Activated CD8-positive, alpha-beta T cell treated with anti-CD3 and anti-CD28 coated beads, Interleukin-2, amount 10 ng/mL, durations not matched to agents 7 days and 5 days (primary cell): ENCODE data around the gene TBL1XR1. TPM values are rescaled to one million over a fixed set of nuclear protein-coding genes. Genes with fewer than 3 reads are reported as not detected.

Experiments
- ATAC-seq: fragments of 150-1000 bp; cut with Tn5 transposase; one replicate; pipeline ENCODE4 v1.10.0; 2021; ENCODE audit warnings: moderate library complexity
- CTCF ChIA-PET: fragments of 350-600 bp; sonication (Branson Sonifier 250); formaldehyde crosslinking; loops from one replicate; lab custom pipeline; 2021; ENCODE audit warnings: antibody characterized with exemption; lab: Charles Lee
- POLR2A ChIA-PET: fragments of 350-600 bp; sonication (Branson Sonifier 250); formaldehyde crosslinking; loops from one replicate; lab custom pipeline; 2021; ENCODE audit warnings: antibody characterized with exemption; lab: Charles Lee
- DNase-seq: peaks from one replicate; pipeline ENCODE4 v3.0.0-alpha.2; 2020
- H3K27ac Mint-ChIP-seq: one replicate; pipeline ENCODE4 v1.8.0; 2021; ENCODE audit warnings: mild to moderate bottlenecking, mixed read lengths
- H3K27me3 Mint-ChIP-seq: one replicate; pipeline ENCODE4 v1.8.0; 2021; ENCODE audit warnings: low read depth, mixed read lengths
- H3K36me3 Mint-ChIP-seq: one replicate; pipeline ENCODE4 v1.8.0; 2021; ENCODE audit warnings: low read depth, mixed read lengths
- H3K4me1 Mint-ChIP-seq: one replicate; pipeline ENCODE4 v1.8.0; 2021; ENCODE audit warnings: low read depth, mixed read lengths
- H3K4me3 Mint-ChIP-seq: one replicate; pipeline ENCODE4 v1.8.0; 2021; ENCODE audit warnings: mild to moderate bottlenecking, mixed read lengths
- H3K9me3 Mint-ChIP-seq: one replicate; pipeline ENCODE4 v1.8.0; 2022; ENCODE audit warnings: mixed read lengths; ENCODE audit not compliant: insufficient read depth
- total RNA-seq, 2 experiments: library from RNA; stranded (reverse); gene quantifications; one replicate each; pipeline ENCODE4 v1.2.3, GENCODE V29; 2021

TBL1XR1 gene
- total RNA-seq, 2 experiments from 2014 or later: 165 to 166 TPM

DNA sequence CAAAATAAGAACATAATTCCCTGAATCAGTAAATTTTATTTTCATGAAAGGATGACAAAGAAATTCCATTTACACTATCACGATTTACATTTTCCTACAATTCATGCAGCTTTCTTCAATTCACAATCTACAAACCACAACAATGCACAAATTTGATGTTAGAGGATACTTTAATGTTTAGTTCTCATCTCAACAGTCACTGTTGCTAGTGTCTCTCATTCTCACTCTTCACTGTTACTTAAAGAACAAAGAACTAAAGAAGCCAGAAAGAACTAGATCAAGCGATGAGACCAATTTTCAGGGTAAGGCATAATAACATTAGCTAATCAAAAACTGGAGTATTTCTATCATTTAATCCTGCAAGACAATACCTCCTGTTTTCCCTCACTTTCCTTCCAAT is 73.5 kb downstream of the TBL1XR1 start:
- POLR2A ChIA-PET: interaction anchor here (0.9 kb wide), 1 partner anchor 74 kb away, joined by 4 read pairs; no protein-coding TSS in a partner anchor
- no peak for DNase-seq
- CTCF ChIA-PET: interaction anchor here (0.5 to 1.8 kb wide), 3 partner anchors 14 to 1541 kb away, joined by 4 to 6 read pairs (median 4); no protein-coding TSS in a partner anchor
- H3K27ac Mint-ChIP-seq: no peak overlapping the region
- peaks cover 24% of the 10 kb centered on the region for H3K9me3 Mint-ChIP-seq
- H3K4me1 Mint-ChIP-seq: peaks cover 24% of the 10 kb centered on the region
- ATAC-seq: no peak
- no peaks in the 10 kb centered on the region for H3K27me3 Mint-ChIP-seq
- H3K36me3 Mint-ChIP-seq: peaks cover 68% of the 10 kb centered on the region
- H3K4me3 Mint-ChIP-seq: no peak overlapping the region

DNA sequence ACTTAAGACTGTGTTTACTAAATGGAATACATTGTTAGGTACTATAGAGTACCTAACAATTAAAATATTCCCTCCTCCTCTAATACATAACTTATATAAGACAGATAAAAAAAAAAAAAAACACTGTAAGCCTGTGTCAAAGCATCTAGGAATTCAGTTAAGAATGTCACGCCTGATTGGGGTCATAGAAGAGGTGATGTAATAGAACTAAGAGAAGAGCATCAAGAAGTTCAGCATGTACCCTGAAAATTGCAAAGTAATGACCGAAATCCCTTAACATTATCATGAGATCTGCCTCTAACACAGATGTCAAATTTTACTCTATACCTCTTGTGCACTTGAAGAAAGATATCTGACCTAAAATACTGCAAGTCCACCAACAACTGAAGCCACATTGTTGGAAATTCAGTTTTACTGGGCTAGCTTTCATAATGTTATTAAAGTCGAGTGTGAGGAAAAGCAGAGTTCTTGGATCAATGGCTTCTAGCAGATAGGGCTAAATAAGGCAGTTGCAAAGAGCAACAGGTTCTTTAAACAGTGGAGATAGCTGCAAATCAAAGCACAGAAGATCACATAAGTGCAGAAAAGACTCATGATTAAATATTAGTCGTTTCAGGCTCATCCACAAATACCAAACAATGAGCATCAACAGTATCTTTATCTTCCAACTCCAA is 75.0 kb downstream of the TBL1XR1 start:
- Mint-ChIP-seq H3K27me3 (no peaks in the 10 kb centered on the region), H3K36me3 (peaks cover 62% of the 10 kb centered on the region), H3K4me3 (no peak overlapping the region), H3K27ac (no peak overlapping the region), H3K4me1 (peaks cover 30% of the 10 kb centered on the region), H3K9me3 (peaks cover 24% of the 10 kb centered on the region)
- ATAC-seq (no peak), DNase-seq (no peak)
- CTCF ChIA-PET: interaction anchor here (1.5 kb wide), 1 partner anchor 24 kb away, joined by 4 read pairs; no protein-coding TSS in a partner anchor
- POLR2A ChIA-PET: no interaction called here

DNA sequence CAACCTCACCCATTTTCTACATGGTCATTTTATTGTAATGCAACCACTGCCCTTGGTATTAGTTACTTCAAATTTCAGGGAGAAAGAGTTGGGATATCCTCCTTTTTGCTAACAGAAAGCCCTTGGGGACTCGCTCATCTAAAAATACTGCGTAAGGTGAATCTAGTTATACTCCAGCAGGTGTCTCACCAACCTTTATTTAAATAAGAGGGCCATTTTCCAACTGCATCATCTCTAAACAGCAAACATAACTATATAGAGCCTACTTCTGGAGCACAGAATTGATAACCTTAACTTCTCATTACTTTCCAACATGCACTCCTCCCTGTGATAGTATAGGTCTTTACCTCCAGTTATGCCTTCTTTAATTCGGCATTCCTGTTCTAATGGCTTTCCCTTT is 77.5 kb downstream of the TBL1XR1 start:
- DNase-seq: no peak
- peaks cover 28% of the 10 kb centered on the region for H3K4me1 Mint-ChIP-seq
- H3K36me3 Mint-ChIP-seq: peaks cover 60% of the 10 kb centered on the region
- no peak for ATAC-seq
- H3K9me3 Mint-ChIP-seq: peaks cover 22% of the 10 kb centered on the region
- CTCF ChIA-PET: no interaction called here
- no peaks in the 10 kb centered on the region for H3K27me3 Mint-ChIP-seq
- H3K4me3 Mint-ChIP-seq: no peak overlapping the region
- no peak overlapping the region for H3K27ac Mint-ChIP-seq
- POLR2A ChIA-PET: no interaction called here

DNA sequence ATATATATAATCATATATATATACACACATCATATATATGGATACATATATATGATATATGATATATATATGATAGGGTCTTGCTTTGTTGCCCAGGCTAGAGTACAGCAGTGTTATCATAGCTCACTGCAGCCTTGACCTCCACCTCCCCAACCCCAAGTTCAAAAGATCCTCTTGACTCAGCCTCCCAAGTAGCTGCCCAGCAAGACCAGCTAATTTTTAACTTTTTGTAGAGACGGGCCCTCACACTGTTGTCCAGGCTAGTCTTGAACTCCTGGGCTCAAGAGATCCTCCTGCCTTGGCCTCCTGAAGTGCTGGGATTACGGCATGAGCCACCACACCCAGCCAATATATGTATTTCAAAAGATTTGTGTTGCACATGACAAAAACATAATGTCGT is 83.0 kb downstream of the TBL1XR1 start:
- ChIA-PET CTCF (interaction anchor here (0.6 kb wide), 1 partner anchor 12 kb away, joined by 4 read pairs; no protein-coding TSS in a partner anchor), POLR2A (no interaction called here)
- Mint-ChIP-seq H3K4me1 (peaks cover 46% of the 10 kb centered on the region), H3K36me3 (peaks cover 40% of the 10 kb centered on the region), H3K27me3 (no peaks in the 10 kb centered on the region), H3K9me3 (no peaks in the 10 kb centered on the region), H3K4me3 (no peak overlapping the region), H3K27ac (no peak overlapping the region)
- ATAC-seq (no peak), DNase-seq (no peak)

DNA sequence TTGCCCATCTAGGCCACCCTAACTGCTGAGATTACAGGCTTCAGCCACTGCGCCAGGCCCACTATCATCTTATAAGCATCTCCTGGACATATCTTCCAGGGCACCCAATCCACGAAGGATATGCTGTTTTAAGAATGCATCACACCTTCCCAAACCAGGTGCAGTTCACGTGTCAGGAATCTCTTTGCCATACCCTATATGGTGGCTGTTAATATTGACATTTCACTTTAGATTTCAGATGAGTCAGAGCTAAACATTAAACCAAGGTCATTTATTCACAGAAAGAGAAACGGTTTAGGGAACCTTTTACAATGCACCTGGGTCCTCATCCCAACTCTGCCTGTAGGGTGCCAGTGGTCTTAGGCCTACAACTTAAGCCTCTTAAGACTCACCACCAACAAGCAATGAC is 85.7 kb downstream of the TBL1XR1 start:
- no peak for ATAC-seq
- ChIA-PET CTCF (interaction anchor here (1.0 to 1.4 kb wide), 3 partner anchors 12 to 61 kb away, joined by 3 to 4 read pairs (median 3); no protein-coding TSS in a partner anchor), POLR2A (interaction anchor here (1.7 kb wide), 1 partner anchor 21 kb away, joined by 4 read pairs; no protein-coding TSS in a partner anchor)

DNA sequence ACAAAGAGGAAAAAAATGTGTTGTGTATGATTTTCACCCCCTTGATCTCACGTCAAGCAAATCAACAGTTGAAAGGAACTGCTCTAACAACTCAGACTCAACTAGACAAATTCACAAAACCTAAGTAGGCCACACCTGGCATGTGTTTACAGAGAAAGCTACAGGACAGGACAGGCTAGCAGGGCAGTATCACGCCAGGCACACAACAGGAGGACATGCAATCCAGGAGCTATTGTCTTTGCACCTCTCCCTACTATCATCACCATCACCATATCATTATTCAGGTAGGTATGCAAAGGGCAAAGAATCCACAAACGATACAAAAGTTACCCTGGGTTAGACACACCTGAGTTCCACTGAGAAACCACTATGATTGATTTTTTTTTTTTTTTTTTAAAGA is 86.4 kb downstream of the TBL1XR1 start:
- Mint-ChIP-seq H3K4me1 (peaks cover 48% of the 10 kb centered on the region), H3K9me3 (no peaks in the 10 kb centered on the region)
- CTCF ChIA-PET: interaction anchor here (1.0 to 1.4 kb wide), 3 partner anchors 11 to 60 kb away, joined by 3 to 4 read pairs (median 3); no protein-coding TSS in a partner anchor

More for the DNA sequence above, 85.7 kb downstream of the TBL1XR1 start:
- peaks cover 36% of the 10 kb centered on the region for H3K36me3 Mint-ChIP-seq
- H3K4me3 Mint-ChIP-seq: no peak overlapping the region
- DNase-seq: no peak
- peaks cover 47% of the 10 kb centered on the region for H3K4me1 Mint-ChIP-seq
- H3K27me3 Mint-ChIP-seq: no peaks in the 10 kb centered on the region
- no peak overlapping the region for H3K27ac Mint-ChIP-seq
- H3K9me3 Mint-ChIP-seq: no peaks in the 10 kb centered on the region

DNA sequence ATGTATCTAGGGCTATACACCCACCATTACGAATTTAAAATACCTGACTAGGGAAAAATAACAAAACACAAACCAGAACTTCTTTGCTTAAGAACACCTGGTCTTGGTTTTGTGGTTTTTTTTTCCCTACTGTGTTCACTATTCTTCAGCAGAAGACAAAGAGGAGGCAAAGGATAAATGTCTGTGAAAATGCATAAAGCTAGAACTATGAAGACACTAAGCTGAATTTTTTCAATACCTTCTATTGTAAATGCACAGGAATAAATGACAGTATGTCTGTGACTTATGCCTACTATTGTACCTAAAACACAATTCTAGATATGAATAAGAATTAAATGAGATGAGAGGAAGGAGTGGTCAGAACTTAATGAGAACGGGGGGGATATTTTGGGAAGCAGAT is 86.9 kb downstream of the TBL1XR1 start:
- Mint-ChIP-seq H3K4me1 (peaks cover 52% of the 10 kb centered on the region), H3K9me3 (no peaks in the 10 kb centered on the region), H3K36me3 (peaks cover 28% of the 10 kb centered on the region), H3K27ac (peak overlapping the region; percentile 2), H3K4me3 (no peak overlapping the region), H3K27me3 (no peaks in the 10 kb centered on the region)
- ATAC-seq: no peak
- CTCF ChIA-PET: interaction anchor here (1.0 to 1.5 kb wide), 2 partner anchors 19 to 59 kb away, joined by 3 read pairs; no protein-coding TSS in a partner anchor
- POLR2A ChIA-PET: interaction anchor here (1.7 kb wide), 1 partner anchor 22 kb away, joined by 4 read pairs; no protein-coding TSS in a partner anchor
- no peak for DNase-seq

More for the DNA sequence above, 86.4 kb downstream of the TBL1XR1 start:
- DNase-seq (no peak), ATAC-seq (peak; percentile 28)
- POLR2A ChIA-PET: interaction anchor here (1.7 kb wide), 1 partner anchor 22 kb away, joined by 4 read pairs; no protein-coding TSS in a partner anchor
- H3K27ac Mint-ChIP-seq: peak overlapping the region; percentile 8
- no peaks in the 10 kb centered on the region for H3K27me3 Mint-ChIP-seq
- H3K4me3 Mint-ChIP-seq: no peak overlapping the region
- H3K36me3 Mint-ChIP-seq: peaks cover 31% of the 10 kb centered on the region

DNA sequence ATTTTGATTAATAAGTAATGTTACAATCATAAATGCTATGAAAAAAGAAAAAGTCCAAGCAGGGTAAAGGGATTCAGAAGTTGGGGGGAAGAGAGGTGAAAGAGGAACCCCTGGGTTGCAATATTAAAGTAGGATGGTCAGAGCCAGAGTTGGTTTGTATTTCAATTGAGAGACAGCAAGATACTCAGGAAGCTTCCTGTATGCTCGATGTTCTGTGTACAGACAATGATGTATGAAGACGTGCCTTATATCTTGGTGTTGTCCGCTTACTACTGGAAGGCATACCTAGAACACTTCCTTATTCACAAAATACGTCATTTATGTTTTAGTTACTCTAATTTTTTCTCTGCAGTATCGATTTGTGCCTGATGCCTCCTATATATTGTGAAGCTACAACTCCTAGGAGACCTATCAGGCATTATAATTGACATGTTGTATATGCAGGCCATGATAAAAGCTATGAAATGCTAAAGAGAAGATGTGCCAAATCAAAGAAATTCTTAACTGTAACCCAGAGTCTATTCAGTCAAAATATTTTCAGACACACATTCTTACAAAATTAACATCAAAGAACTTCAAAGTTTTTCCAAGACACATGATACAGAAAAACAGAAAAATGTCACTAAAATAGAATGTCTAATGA is 87.5 kb downstream of the TBL1XR1 start:
- CTCF ChIA-PET: interaction anchor here (1.0 to 1.5 kb wide), 2 partner anchors 14 to 19 kb away, joined by 3 to 6 read pairs; no protein-coding TSS in a partner anchor
- Mint-ChIP-seq H3K36me3 (peaks cover 24% of the 10 kb centered on the region), H3K4me1 (peaks cover 53% of the 10 kb centered on the region), H3K27ac (peak overlapping the region; percentile 37), H3K9me3 (no peaks in the 10 kb centered on the region), H3K27me3 (no peaks in the 10 kb centered on the region), H3K4me3 (no peak overlapping the region)
- ATAC-seq: peak; percentile 73
- DNase-seq: no peak
- POLR2A ChIA-PET: interaction anchor here (1.7 kb wide), 1 partner anchor 23 kb away, joined by 4 read pairs; no protein-coding TSS in a partner anchor

DNA sequence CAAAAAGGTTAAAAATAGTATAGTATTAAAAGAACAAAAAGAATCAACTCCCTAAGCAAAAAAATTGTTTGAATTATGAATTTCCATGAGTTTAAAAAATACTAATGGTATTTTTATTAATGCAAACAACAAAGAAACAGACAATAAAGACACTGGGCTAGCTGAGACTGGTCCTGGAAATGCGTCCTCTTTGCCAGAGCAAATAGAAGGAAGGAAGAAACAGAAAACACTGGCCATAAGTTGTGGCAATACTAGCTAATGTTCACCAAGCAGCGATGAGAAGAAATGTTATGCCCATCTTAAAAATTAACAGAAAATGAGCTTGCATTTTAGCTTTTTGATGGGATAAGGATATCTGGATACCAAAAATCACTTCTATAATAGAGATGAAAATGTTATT is 88.6 kb downstream of the TBL1XR1 start:
- ChIA-PET POLR2A (no interaction called here), CTCF (no interaction called here)
- DNase-seq (no peak), ATAC-seq (no peak)
- Mint-ChIP-seq H3K36me3 (peaks cover 22% of the 10 kb centered on the region), H3K4me3 (no peak overlapping the region), H3K27ac (no peak overlapping the region), H3K27me3 (no peaks in the 10 kb centered on the region), H3K4me1 (peaks cover 52% of the 10 kb centered on the region), H3K9me3 (no peaks in the 10 kb centered on the region)

DNA sequence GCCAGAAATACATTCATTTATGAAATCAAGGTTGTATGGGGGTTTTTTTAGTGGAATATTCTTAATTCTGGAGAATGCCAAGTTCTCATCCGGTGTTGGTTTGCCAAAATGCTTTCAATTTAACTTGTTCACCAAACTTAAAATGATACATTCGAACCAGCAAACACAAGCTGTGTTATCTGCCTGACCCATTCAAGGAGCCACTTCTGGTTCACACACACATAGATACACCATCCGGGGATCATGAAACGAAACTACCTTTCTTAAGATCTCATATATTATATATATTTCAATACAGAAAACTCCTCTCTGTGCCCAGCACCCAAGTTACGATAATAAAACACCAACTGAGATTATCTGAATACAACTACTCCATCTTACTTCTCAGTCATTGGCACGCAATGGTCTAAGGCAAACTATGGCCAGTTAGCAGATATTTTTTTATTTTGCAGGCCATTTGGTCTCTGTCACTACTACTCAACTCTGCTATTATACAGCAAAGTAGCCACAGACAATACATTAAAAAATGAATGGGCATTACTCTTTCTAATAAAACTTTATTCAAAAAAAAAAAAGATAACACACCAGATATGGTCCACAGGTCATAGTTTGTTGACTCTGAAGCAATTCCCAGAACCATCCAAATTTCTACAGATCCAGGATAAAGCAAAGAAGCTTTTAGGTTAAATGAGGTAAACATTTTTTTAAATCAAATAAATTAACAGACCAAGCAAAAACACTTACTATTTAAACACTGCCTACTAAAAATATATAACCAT is 89.6 kb downstream of the TBL1XR1 start:
- Mint-ChIP-seq H3K4me1 (peaks cover 48% of the 10 kb centered on the region), H3K36me3 (peaks cover 16% of the 10 kb centered on the region), H3K27ac (no peak overlapping the region), H3K27me3 (no peaks in the 10 kb centered on the region), H3K9me3 (no peaks in the 10 kb centered on the region), H3K4me3 (no peak overlapping the region)
- CTCF ChIA-PET: interaction anchor here (0.6 kb wide), 1 partner anchor 152 kb away, joined by 3 read pairs; no protein-coding TSS in a partner anchor
- DNase-seq (no peak), ATAC-seq (no peak)
- POLR2A ChIA-PET: no interaction called here

DNA sequence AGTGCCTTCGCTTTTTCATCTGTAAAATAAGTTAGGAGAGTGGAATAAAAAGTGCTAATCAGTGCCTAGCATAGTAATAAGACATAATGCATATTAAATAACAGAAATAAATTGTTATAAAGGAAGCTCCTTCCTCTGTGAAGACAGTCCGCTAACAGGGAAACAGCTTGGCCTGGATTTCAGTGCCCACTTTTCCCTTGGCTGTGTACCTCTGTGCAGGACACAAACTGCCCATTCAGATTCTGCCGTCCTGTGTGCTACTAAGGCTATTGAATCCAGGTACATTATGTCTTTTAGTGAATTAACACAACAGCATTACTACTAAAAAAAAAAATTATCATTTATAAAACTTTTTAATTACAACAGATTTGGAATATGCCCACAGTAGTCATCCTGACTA is 90.7 kb downstream of the TBL1XR1 start:
- Mint-ChIP-seq H3K27ac (no peak overlapping the region), H3K36me3 (peaks cover 14% of the 10 kb centered on the region), H3K4me1 (peaks cover 47% of the 10 kb centered on the region), H3K4me3 (no peak overlapping the region), H3K27me3 (no peaks in the 10 kb centered on the region), H3K9me3 (no peaks in the 10 kb centered on the region)
- POLR2A ChIA-PET: no interaction called here
- no peak for DNase-seq
- ATAC-seq: no peak
- CTCF ChIA-PET: interaction anchor here (1.6 kb wide), 1 partner anchor 44 kb away, joined by 4 read pairs; no protein-coding TSS in a partner anchor
